ENCODE data around the gene MIGA2. TPM values are rescaled to one million over a fixed set of nuclear protein-coding genes. Genes with fewer than 3 reads are reported as not detected.
A peak's percentile ranks its signal among the peaks of the same experiment; 100 is the strongest.

Gene MIGA2
- total and polyA plus RNA-seq, 9 of the 15 experiments (the other 6 are each of a cell fraction or from before 2014, with no cell fraction given), result 0.15 to 54.1 (median 18.0) TPM

DNA sequence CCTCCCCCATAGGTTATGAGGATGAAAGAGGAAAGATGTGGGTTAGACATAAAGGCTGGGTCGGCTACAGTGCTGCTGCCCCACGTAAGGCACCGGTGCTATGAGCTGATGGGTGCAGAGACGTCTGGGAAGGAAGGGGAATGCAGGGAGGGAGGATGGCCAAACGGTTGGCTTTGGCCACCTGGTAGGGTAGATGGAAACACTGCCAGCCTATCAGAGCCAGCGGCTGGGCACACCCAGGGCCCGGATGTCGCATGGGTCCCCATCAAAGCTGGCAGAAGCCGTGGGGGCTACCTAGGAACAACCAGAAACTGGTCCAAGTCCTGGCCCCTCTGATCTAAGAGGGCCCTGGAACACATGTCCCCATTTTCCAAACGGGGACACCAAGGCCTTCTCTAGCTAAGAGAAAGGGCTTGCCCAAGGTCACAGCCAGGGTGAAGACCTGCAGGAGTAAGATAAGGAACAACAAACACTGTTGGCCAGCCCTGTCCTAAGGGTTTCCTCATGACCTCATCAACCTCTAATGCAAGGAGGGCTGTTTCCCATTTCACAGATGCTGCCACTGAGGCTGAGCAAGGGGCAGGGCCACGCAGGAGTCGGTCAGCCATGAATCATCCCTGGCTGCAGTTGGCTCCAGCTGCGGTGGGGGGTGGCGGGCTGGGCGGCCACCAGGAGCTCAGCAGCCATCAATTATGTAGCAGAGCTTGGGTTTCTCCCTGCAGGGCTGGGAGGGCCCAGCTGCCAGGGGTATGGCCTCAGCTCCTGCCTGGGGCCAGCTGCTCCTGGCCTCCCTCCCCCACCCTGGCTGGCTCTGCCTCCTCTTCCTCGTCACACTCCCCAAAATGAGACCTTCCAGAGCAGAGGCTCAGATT is 13.2 kb upstream of the MIGA2 start (continued):
- TF ChIP-seq CREB5 (CRISPR knock-in tag; IDR thresholded peaks at IDR 0.05) (no peak), BDP1 (IDR thresholded peaks at IDR 0.05; ENCODE audit: insufficient read depth, insufficient read length) (no peak), U2AF2 (optimal IDR thresholded peaks at IDR 0.05; ENCODE audit: low read depth, low read length) (no peak), ZNF436 (CRISPR knock-in tag; IDR thresholded peaks at IDR 0.05) (no peak), ZFP36 (IDR thresholded peaks at IDR 0.05; ENCODE audit: low read depth, low read length, partially characterized antibody) (no peak), ZNF75A (CRISPR knock-in tag; IDR thresholded peaks at IDR 0.05) (no peak), C11orf30 (IDR thresholded peaks at IDR 0.05; ENCODE audit: low read depth) (no peak), PHF8 (IDR thresholded peaks at IDR 0.05; ENCODE audit: borderline replicate concordance, low read length) (no peak; the same call in 1 of the 2 replicates), TRIM25 (IDR thresholded peaks at IDR 0.05; ENCODE audit: borderline replicate concordance) (no peak), ZSCAN29 (IDR thresholded peaks at IDR 0.05) (no peak), ATF6 (CRISPR knock-in tag; IDR thresholded peaks at IDR 0.05) (no peak), MTF1 (CRISPR knock-in tag; IDR thresholded peaks at IDR 0.05; ENCODE audit: borderline replicate concordance) (no peak), HMBOX1 (IDR thresholded peaks at IDR 0.05) (no peak), DDX20 (tag; IDR thresholded peaks at IDR 0.05; ENCODE audit: low read depth) (no peak), KLF6 (CRISPR knock-in tag; IDR thresholded peaks at IDR 0.05; ENCODE audit: borderline replicate concordance) (no peak)
- TF ChIP-seq, protein P1, sequence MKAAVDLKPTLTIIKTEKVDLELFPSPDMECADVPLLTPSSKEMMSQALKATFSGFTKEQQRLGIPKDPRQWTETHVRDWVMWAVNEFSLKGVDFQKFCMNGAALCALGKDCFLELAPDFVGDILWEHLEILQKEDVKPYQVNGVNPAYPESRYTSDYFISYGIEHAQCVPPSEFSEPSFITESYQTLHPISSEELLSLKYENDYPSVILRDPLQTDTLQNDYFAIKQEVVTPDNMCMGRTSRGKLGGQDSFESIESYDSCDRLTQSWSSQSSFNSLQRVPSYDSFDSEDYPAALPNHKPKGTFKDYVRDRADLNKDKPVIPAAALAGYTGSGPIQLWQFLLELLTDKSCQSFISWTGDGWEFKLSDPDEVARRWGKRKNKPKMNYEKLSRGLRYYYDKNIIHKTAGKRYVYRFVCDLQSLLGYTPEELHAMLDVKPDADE (conservative IDR thresholded peaks at IDR 0.05; ENCODE audit: control insufficient read depth, low read depth, low read length), result peak; percentile 64
